Dendritic cell treated with granulocyte-macrophage colony-stimulating factor and Interleukin-4, amounts not matched to agents 40 ng/mL and 50 ng/mL, for 4 days (primary cell): ENCODE results near the gene APBB1IP.
A peak's percentile ranks its signal among the peaks of the same experiment; 100 is the strongest.
"Not testable (repeated sequence)": the region's sequence is repeated elsewhere in the genome, so short reads cannot be mapped to it uniquely, and the experiment has no call there.

Experiments
- H3K27ac Mint-ChIP-seq: one replicate; pipeline ENCODE4 v1.8.0; 2022; ENCODE audit warnings: mild to moderate bottlenecking, mixed read lengths
- H3K27me3 Mint-ChIP-seq: one replicate; pipeline ENCODE4 v1.8.0; 2022; ENCODE audit warnings: mild to moderate bottlenecking, mixed read lengths
- H3K36me3 Mint-ChIP-seq: one replicate; pipeline ENCODE4 v1.8.0; 2022; ENCODE audit warnings: low read depth, mixed read lengths
- H3K4me1 Mint-ChIP-seq: one replicate; pipeline ENCODE4 v1.8.0; 2022; ENCODE audit warnings: low read depth, mixed read lengths
- H3K4me3 Mint-ChIP-seq: one replicate; pipeline ENCODE4 v1.8.0; 2022; ENCODE audit warnings: mild to moderate bottlenecking, moderate library complexity, mixed read lengths
- H3K9me3 Mint-ChIP-seq: one replicate; pipeline ENCODE4 v1.8.0; 2022; ENCODE audit warnings: mixed read lengths
- intact Hi-C: fragments of 100-400 bp; cut with micrococcal nuclease; formaldehyde crosslinking; loops from one replicate; pipeline ENCODE4 v1.15.0; 2022

The APBB1IP gene

DNA sequence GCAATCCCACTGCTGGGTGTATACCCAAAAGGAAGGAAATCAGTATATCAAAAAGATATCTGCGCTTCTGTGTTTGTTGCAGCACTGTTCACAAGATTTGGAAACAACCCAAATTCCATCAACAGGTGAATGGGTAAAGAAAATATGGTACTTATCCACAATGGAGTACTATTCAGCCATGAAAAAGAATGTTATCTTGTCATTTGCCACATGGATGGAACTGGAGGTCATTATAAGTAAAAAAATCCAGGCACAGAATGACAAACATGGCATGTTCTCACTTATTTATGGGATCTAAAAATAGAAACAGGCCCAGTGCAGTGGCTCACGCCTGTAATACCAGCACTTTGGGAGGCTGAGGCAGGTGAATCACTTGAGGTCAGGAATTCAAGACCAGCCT lies 15.7 kb downstream of the APBB1IP start:
- Mint-ChIP-seq H3K36me3 (peaks cover 71% of the 10 kb centered on the region), H3K27me3 (no peaks in the 10 kb centered on the region), H3K4me1 (peaks cover 76% of the 10 kb centered on the region), H3K4me3 (no peak overlapping the region), H3K27ac (no peak overlapping the region), H3K9me3 (no peaks in the 10 kb centered on the region)
- intact Hi-C loops, result no loop called here

DNA sequence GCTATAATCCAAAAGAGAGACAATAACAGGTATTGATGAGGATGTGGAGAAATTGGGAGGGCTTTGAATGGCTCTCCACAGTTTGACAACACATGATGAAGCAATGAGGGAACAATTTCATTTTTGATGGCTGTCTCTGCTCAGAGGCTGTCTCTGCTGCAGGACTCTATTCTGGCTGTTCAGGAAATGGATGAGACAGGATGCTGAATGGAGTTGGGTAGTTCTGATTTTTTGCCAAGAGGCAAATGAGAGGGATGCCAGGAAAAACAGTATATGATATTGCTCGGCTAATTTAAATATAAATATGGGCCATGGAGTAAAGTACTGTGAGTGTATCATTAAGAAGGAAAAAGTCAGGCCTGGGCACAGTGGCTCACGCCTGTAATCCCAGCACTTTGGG lies 16.8 kb downstream of the APBB1IP start:
- H3K27me3 Mint-ChIP-seq, result no peaks in the 10 kb centered on the region
- no peak overlapping the region for H3K4me3 Mint-ChIP-seq
- H3K27ac Mint-ChIP-seq, result no peak overlapping the region
- intact Hi-C loops, result no loop called here
- H3K36me3 Mint-ChIP-seq, result peaks cover 69% of the 10 kb centered on the region
- no peaks in the 10 kb centered on the region for H3K9me3 Mint-ChIP-seq
- H3K4me1 Mint-ChIP-seq, result peaks cover 68% of the 10 kb centered on the region

DNA sequence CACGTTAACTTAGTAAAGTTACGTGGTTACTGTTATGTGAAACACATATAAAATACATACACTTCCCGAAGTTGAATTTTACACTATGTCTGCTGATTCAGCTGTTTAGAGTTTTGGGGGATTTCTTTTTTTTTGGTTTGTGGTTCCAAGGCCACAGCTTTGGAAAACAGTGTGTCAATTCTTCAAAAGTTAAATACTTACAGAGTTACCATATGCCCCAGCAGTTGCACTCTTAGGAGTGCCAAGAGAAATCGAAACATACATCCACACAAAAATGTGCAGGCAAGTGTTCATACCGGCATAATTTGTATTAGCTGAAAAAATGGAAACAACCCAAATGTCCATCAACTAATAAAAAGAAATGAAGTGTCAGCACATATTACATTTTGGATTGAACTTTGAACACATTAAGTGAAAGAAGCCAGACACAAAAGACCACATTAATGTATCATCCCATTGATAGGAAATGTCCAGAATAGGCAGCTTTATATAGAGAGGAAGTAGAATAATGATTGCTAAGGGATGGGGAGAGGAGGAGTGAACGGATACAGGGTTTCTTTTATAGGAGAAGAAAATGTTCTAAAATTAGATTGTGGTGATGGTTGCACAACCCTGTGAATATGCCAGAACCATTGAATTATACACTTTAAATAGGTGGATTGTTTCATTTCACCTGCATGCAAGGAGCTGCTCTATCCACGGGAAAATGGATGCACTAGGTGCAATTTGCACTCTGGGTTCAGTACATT lies 17.6 kb downstream of the APBB1IP start:
- Mint-ChIP-seq H3K4me3 (peak overlapping the region; percentile 14), H3K27me3 (no peaks in the 10 kb centered on the region), H3K4me1 (peaks cover 64% of the 10 kb centered on the region), H3K9me3 (no peaks in the 10 kb centered on the region), H3K36me3 (peaks cover 66% of the 10 kb centered on the region), H3K27ac (peak overlapping the region; percentile 78)
- intact Hi-C loops, result no loop called here

DNA sequence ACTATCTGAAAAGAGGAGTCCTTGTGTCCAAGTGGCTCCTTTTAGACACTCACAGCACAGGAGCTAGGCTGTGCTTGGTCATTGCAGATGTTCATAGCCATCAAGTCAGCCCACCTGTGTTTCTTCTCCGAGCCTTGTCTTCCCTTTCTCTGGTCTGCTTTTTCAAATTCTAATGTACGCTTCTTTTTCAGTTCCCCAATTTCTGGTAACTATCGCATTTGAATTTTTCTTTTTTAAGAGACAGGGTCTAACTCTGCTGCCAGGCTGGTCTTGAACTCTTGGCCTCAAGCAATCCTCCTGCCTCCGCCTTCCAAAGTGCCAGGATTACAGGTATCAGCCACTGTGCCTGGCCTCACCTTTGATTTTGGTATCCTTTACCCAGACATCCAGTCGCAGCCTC lies 18.9 kb downstream of the APBB1IP start:
- Mint-ChIP-seq H3K4me3 (no peak overlapping the region), H3K9me3 (no peaks in the 10 kb centered on the region), H3K36me3 (peaks cover 66% of the 10 kb centered on the region), H3K27ac (peak overlapping the region; percentile 78), H3K27me3 (no peaks in the 10 kb centered on the region), H3K4me1 (peaks cover 63% of the 10 kb centered on the region)
- intact Hi-C loops, result no loop called here

DNA sequence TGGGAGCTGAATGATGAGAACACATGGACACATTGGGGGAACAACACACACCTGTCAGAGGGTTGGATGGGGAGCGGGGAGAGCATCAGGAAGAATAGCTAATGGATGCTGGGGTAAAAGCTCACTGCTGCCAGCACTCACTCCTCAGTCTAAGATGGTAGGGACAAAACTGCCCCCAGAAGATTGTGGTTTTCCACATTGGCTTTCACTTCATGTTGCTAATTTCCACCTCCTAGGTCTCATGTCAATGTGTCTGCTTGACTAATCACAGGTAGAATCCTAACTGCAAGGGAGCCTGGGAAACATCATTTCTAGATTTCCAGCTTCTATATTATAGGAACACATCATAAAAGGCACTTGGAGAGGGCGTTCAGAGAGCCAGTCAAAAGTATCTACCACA lies 22.6 kb downstream of the APBB1IP start:
- no peaks in the 10 kb centered on the region for H3K9me3 Mint-ChIP-seq
- H3K27me3 Mint-ChIP-seq, result no peaks in the 10 kb centered on the region

DNA sequence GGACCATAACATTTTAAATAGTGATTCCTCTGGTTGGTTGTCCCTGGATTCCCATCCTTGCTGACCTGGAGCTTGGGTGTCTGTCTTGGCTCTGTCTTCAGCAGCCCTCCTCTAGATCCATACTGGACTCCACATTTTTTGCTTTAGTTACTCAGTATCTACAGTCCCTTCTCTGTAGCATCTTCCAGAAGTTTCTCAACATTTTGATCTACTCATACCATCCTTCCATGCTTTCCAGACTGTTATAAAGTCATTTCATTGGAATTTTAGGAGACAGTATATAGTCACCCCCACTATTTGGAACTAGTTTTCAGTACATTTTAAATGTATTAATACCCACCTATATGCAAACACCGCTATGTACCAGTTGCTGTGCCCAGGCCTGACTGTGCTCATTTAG lies 25.8 kb downstream of the APBB1IP start:
- H3K27me3 Mint-ChIP-seq, result no peaks in the 10 kb centered on the region
- peaks cover 23% of the 10 kb centered on the region for H3K4me1 Mint-ChIP-seq
- intact Hi-C loops, result no loop called here
- H3K9me3 Mint-ChIP-seq, result no peaks in the 10 kb centered on the region
- peaks cover 70% of the 10 kb centered on the region for H3K36me3 Mint-ChIP-seq
- no peak overlapping the region for H3K27ac Mint-ChIP-seq
- H3K4me3 Mint-ChIP-seq, result no peak overlapping the region

More for the DNA sequence above, 22.6 kb downstream of the APBB1IP start:
- H3K4me3 Mint-ChIP-seq, result no peak overlapping the region
- H3K4me1 Mint-ChIP-seq, result peaks cover 49% of the 10 kb centered on the region
- peaks cover 69% of the 10 kb centered on the region for H3K36me3 Mint-ChIP-seq
- intact Hi-C loops, result no loop called here
- no peak overlapping the region for H3K27ac Mint-ChIP-seq

DNA sequence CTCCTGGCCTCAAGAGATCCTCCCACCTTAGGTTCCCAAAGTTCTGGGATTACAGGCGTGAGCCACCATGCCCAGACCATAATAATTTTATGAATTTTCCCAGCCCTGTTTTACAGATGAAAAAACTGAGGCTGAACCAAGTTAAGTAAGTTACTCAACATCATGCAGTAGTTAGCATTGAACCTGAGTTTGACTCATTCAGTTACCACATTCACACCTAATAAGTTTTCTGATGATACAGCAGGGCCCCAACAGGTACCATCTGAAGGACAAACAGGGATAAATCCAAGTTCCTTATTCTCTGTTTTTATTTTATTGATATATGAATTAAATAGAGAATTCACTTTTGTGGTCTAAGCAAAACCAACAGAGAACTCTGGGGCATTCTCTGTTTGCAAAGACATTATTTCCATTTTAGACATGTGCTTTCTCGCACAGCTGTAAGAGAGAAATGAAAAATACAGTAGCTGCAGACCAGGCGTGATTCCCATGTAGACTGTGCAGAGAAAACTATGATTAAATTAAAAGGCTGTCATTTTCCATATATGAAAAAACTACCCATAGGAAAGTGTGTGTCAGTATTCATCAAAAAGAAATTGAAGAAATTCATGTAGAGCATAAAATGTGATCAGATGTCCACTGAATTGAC lies 26.6 kb downstream of the APBB1IP start:
- no peaks in the 10 kb centered on the region for H3K27me3 Mint-ChIP-seq
- H3K9me3 Mint-ChIP-seq, result no peaks in the 10 kb centered on the region
- H3K4me1 Mint-ChIP-seq, result peaks cover 30% of the 10 kb centered on the region
- no peak overlapping the region for H3K27ac Mint-ChIP-seq
- peaks cover 70% of the 10 kb centered on the region for H3K36me3 Mint-ChIP-seq
- no peak overlapping the region for H3K4me3 Mint-ChIP-seq
- intact Hi-C loops, result no loop called here

DNA sequence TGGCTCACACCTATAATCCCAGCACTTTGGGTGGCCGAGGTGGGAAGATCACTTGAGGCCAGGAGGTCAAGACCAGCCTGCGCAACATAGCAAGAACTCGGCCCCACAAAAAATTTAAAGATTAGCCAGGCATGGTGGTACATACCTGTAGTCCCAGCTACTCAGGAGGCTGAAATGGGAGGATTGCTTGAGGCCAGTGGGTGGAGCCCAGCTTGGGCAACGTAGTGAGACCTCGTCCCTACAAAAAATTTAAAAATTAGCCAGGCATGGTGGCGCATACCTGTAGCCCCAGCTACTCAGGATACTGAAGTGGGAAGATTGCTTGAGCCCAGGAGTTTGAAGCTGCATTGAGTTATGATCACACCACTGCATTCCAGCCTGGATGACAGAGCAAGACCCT lies 28.4 kb downstream of the APBB1IP start:
- peaks cover 69% of the 10 kb centered on the region for H3K36me3 Mint-ChIP-seq
- H3K4me3 Mint-ChIP-seq, H3K9me3 Mint-ChIP-seq, H3K27ac Mint-ChIP-seq, H3K27me3 Mint-ChIP-seq, intact Hi-C loops: not testable (repeated sequence)
- H3K4me1 Mint-ChIP-seq, result peaks cover 37% of the 10 kb centered on the region

DNA sequence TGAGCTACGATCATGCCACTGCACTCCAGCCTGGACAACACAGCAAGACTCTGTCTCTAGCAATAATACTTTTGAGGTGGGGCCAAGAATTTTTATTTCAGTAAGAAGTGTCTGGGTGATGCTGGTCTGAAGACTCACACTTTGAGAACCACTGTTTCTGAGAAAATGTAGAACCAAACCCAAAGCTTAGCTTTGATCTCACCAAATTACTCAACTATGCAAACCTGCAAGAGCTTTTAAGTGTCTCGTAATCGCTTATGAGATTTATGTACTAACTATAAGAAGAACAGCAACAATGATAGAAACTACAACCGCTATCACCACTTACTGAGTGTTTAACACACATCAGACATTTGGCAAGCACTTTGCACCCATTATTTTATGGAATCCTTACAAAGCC lies 29.5 kb downstream of the APBB1IP start:
- intact Hi-C loops, result no loop called here
- no peak overlapping the region for H3K4me3 Mint-ChIP-seq

DNA sequence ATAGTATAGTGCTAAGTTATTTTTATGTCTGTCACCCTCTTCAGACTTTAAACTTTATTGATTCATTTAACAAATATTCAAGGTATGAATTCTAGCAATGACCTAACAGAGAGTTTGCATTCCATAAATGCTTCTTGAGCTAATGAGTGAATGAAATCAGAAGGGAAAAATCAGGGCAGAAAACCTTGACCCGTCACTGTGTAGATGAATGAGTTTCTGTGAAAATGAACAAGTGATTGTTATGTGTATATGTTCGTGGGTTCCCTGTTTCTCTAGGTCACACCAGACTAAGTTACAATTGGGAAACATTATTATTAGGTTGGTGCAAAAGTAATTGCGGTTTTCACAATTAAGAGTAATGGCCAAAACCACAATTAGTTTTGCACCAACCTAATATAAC lies 30.1 kb downstream of the APBB1IP start:
- Mint-ChIP-seq H3K27me3 (no peaks in the 10 kb centered on the region), H3K4me1 (peaks cover 47% of the 10 kb centered on the region), H3K27ac (no peak overlapping the region), H3K4me3 (no peak overlapping the region), H3K9me3 (no peaks in the 10 kb centered on the region), H3K36me3 (peaks cover 74% of the 10 kb centered on the region)
- intact Hi-C loops, result no loop called here

More for the DNA sequence above, 29.5 kb downstream of the APBB1IP start:
- peaks cover 44% of the 10 kb centered on the region for H3K4me1 Mint-ChIP-seq
- no peak overlapping the region for H3K27ac Mint-ChIP-seq
- no peaks in the 10 kb centered on the region for H3K9me3 Mint-ChIP-seq
- H3K36me3 Mint-ChIP-seq, result peaks cover 77% of the 10 kb centered on the region
- H3K27me3 Mint-ChIP-seq, result no peaks in the 10 kb centered on the region

DNA sequence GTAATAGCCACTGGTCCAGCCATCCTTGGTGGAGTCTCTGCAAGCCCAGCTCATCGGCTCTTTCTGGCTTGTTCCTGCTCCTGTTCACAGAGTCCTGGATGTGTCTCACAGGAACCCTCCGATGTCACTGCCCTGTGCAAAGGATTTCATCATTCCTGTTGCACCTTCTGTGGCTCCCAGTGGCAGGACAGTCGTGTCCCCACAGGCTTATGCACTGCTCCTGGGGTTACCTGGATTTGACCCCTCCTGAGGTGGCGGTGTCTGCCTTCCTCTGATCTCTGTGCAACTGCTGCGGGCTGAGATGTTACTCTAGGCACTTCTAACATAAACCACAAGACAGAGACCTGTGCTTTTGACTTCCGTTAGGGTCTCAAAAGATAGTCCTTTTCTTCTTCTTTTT lies 30.6 kb downstream of the APBB1IP start:
- H3K4me3 Mint-ChIP-seq, result no peak overlapping the region
- H3K4me1 Mint-ChIP-seq, result peaks cover 43% of the 10 kb centered on the region
- H3K9me3 Mint-ChIP-seq, result no peaks in the 10 kb centered on the region
- H3K27ac Mint-ChIP-seq, result no peak overlapping the region
- H3K27me3 Mint-ChIP-seq, result no peaks in the 10 kb centered on the region
- peaks cover 73% of the 10 kb centered on the region for H3K36me3 Mint-ChIP-seq
- intact Hi-C loops, result no loop called here

DNA sequence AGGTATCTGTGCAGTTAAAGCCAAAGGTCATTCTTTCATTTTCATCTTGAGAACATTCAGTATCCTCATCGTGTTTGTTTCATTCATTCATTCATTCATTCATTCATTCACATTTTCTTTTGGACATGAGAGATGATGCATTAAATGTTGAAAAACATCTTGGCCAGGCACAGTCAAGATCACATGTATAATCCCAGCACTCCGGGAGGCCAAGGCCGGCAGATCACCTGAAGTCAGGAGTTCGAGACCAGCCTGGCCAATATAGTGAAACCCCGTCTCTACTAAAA lies 34.3 kb downstream of the APBB1IP start:
- intact Hi-C loops, result no loop called here
- Mint-ChIP-seq H3K4me3 (no peak overlapping the region), H3K27me3 (no peaks in the 10 kb centered on the region), H3K9me3 (no peaks in the 10 kb centered on the region), H3K27ac (peak overlapping the region; percentile 70), H3K36me3 (peaks cover 68% of the 10 kb centered on the region), H3K4me1 (peaks cover 55% of the 10 kb centered on the region)

DNA sequence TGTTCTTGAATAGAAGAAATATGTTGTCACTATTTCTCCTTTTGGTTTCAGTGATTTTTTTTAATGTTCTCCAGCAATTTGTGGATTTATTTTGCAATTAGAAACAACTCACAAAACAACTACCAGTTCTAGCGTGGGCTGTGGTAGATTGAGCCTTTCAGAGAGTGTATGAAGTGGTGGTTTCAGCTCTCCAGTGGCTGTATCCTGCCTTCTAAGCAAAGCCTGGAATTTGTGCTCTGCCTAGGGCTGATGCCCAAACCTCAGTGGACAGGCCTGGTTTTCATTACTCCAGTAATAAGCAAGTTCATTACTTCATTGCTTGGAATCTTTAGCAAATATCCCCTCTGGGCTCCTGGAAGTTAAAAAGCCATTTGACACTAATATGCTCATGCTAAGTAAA lies 35.9 kb downstream of the APBB1IP start:
- Mint-ChIP-seq H3K4me1 (peaks cover 69% of the 10 kb centered on the region), H3K27me3 (no peaks in the 10 kb centered on the region), H3K36me3 (peaks cover 70% of the 10 kb centered on the region), H3K27ac (no peak overlapping the region), H3K9me3 (no peaks in the 10 kb centered on the region), H3K4me3 (no peak overlapping the region)
- intact Hi-C loops, result no loop called here

DNA sequence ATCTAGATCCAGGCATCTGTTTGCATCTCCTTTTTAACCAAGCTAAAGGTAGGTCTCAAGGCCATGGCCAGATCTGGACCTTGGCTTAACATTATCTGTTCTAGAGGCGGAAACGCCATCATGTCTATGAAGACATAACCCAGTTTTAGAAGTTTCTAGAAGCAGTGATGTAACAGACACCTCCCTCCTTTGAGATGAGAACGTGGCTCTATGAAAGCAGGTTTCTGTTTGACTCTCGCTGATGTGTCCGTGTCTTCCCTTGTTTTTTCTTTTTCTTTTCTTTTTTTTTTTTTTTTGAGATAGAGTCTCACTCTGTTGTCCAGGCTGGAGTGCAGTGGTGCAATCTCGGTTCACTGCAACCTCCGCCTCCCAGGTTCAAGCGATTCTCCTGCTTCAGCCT lies 36.7 kb downstream of the APBB1IP start:
- H3K9me3 Mint-ChIP-seq, H3K27me3 Mint-ChIP-seq, H3K4me3 Mint-ChIP-seq, intact Hi-C loops: not testable (repeated sequence)
- Mint-ChIP-seq H3K27ac (peak overlapping the region; percentile 21), H3K36me3 (peaks cover 64% of the 10 kb centered on the region), H3K4me1 (peaks cover 66% of the 10 kb centered on the region)

DNA sequence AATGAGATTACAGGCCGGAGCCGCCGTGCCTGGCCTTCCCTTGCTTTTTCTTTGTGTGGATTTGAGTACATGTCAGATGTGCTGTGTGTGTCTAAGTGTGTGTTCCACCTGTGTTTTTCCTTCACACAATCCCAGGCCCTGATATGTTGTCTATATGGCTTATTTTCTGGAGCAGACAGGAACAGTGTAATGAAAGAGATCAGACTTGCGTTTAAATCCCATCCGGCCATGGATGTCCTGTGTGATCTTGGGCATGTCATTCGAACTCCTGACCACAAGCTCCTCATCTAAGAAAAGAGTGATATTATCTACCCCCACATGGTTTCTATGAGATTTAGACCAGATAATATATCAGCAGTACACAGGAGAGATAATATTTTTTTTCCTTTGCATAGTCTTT lies 37.2 kb downstream of the APBB1IP start:
- H3K36me3 Mint-ChIP-seq, result peaks cover 67% of the 10 kb centered on the region
- H3K4me1 Mint-ChIP-seq, result peaks cover 67% of the 10 kb centered on the region
- intact Hi-C loops, result no loop called here
- H3K9me3 Mint-ChIP-seq, result no peaks in the 10 kb centered on the region
- H3K27ac Mint-ChIP-seq, result peak overlapping the region; percentile 21
- H3K4me3 Mint-ChIP-seq, result no peak overlapping the region
- H3K27me3 Mint-ChIP-seq, result no peaks in the 10 kb centered on the region
